HCT116 (cell line): Measurements from ENCODE around the gene GPRC5B. TPM values are rescaled to one million over a fixed set of nuclear protein-coding genes. Genes with fewer than 3 reads are reported as not detected.

ENCODE experiments used
- ATAC-seq: fragments of 200-7000 bp; cut with Tn5 transposase; 2 replicates; pipeline ENCODE4 v1.9.1; 2020; ENCODE audit warnings: mild to moderate bottlenecking, moderate library complexity
- BruUV-seq: library from RNA; stranded (reverse); fragments of 400-500 nt; replicated peaks from 2 replicates; lab custom pipeline; 2021; lab: Mats Ljungman, UMichigan
- CTCF ChIA-PET: fragments of 300-600 bp; sonication (Branson Sonifier 250); formaldehyde crosslinking; loops from one replicate; lab custom pipeline; 2021; ENCODE audit warnings: antibody characterized with exemption; lab: Charles Lee
- POLR2A ChIA-PET: fragments of 300-600, 350-600 bp; sonication (Branson Sonifier 250); formaldehyde crosslinking; loops from one replicate; lab custom pipeline; 2021; ENCODE audit warnings: antibody characterized with exemption; lab: Charles Lee
- RAD21 ChIA-PET, 2 experiments: fragments of 300-600 bp; sonication (Branson Sonifier 250); formaldehyde crosslinking; loops; one replicate each; lab custom pipeline; 2023; ENCODE audit warnings: low total read pairs in 2 of 2; ENCODE audit not compliant: uncharacterized antibody in 2 of 2, unreplicated experiment in 2 of 2, low non-redundant PET in 1 of 2; lab: Charles Lee
- DNase-seq: peaks from one replicate; pipeline ENCODE4 v3.0.0-alpha.2; 2010; ENCODE audit warnings: low read depth, low spot score
- H2AFZ ChIP-seq: fragments of 200-600 bp; shearing (Covaris generic), sonication (generic); 2 replicates; pipeline ENCODE4 v1.6.1; 2017; ENCODE audit warnings: low read depth, mixed run types, mixed read lengths, antibody characterized with exemption, low read length; ENCODE audit not compliant: poor library complexity, severe bottlenecking
- H3K27ac ChIP-seq: 2 replicates; pipeline ENCODE4 v1.5.1; 2012; ENCODE audit warnings: low read depth, low read length
- H3K27me3 ChIP-seq: fragments of 200-600 bp; sonication (generic); 2 replicates; pipeline ENCODE4 v1.6.1; 2016; ENCODE audit warnings: mixed run types, low read length, mixed read lengths; ENCODE audit not compliant: insufficient read depth
- H3K36me3 ChIP-seq, 2 experiments: fragments of 200-500 bp in 1 of 2; fragments of 200-600 bp in 1 of 2; sonication (Bioruptor generic) in 1 of 2; sonication (generic) in 1 of 2; 2 replicates each; pipeline versions ENCODE4 v1.5.1 to v1.6.1; 2014 to 2016; ENCODE audit warnings: low read length in 2 of 2, inconsistent platforms in 1 of 2, mixed read lengths in 1 of 2, mixed run types in 1 of 2; ENCODE audit not compliant: insufficient read depth in 2 of 2, control insufficient read depth in 1 of 2
- H3K4me1 ChIP-seq, 2 experiments: fragments of 200-600 bp in 1 of 2; sonication (generic) in 1 of 2; 2 replicates each; pipeline versions ENCODE4 v1.5.1 to v1.6.1; 2012 to 2017; ENCODE audit warnings: low read length in 2 of 2, inconsistent platforms in 1 of 2, mild to moderate bottlenecking in 1 of 2, mixed read lengths in 1 of 2, mixed run types in 1 of 2, moderate library complexity in 1 of 2; ENCODE audit not compliant: insufficient read depth in 2 of 2, control insufficient read depth in 1 of 2
- H3K4me2 ChIP-seq: fragments of 200-600 bp; sonication (generic); 2 replicates; pipeline ENCODE4 v1.6.1; 2017; ENCODE audit warnings: mixed run types, low read length, mixed read lengths
- H3K4me3 ChIP-seq, 2 experiments: fragments of 200-600 bp in 1 of 2; sonication (generic) in 1 of 2; replicated peaks in 1 of 2; 2 replicates each; pipeline ENCODE4 v1.5.1; 2011 to 2016; ENCODE audit warnings: low read length in 2 of 2, control low read depth in 1 of 2, low read depth in 1 of 2, mild to moderate bottlenecking in 1 of 2, mixed read lengths in 1 of 2, mixed run types in 1 of 2
- H3K79me2 ChIP-seq: fragments of 200-600 bp; sonication (generic); 2 replicates; pipeline ENCODE4 v1.6.1; 2017; ENCODE audit warnings: mild to moderate bottlenecking, mixed run types, low read length, moderate library complexity, mixed read lengths; ENCODE audit not compliant: insufficient read depth
- H3K9ac ChIP-seq: fragments of 200-600 bp; sonication (generic); 2 replicates; pipeline ENCODE4 v1.6.1; 2016; ENCODE audit warnings: low read length, mixed read lengths
- H3K9me2 ChIP-seq: fragments of 200-600 bp; sonication (generic), shearing (Covaris generic); 2 replicates; pipeline ENCODE4 v1.6.1; 2017; ENCODE audit warnings: mixed run types, mild to moderate bottlenecking, moderate library complexity; ENCODE audit not compliant: insufficient read depth
- H3K9me3 ChIP-seq, 2 experiments: fragments of 200-500 bp in 1 of 2; fragments of 200-600 bp in 1 of 2; sonication (Bioruptor generic) in 1 of 2; sonication (generic) in 1 of 2; 2 replicates each; pipeline ENCODE4 v1.6.1; 2014 to 2017; ENCODE audit warnings: low read length in 2 of 2, mixed read lengths in 2 of 2, inconsistent platforms in 1 of 2, low read depth in 1 of 2, mild to moderate bottlenecking in 1 of 2, mixed run types in 1 of 2, moderate library complexity in 1 of 2; ENCODE audit not compliant: control insufficient read depth in 1 of 2, insufficient read depth in 1 of 2
- H4K20me1 ChIP-seq: fragments of 200-600 bp; sonication (generic), shearing (Covaris generic); 2 replicates; pipeline ENCODE4 v1.6.1; 2017; ENCODE audit warnings: mixed run types, mild to moderate bottlenecking, moderate library complexity; ENCODE audit not compliant: insufficient read depth
- CBX3 ChIP-seq: IDR thresholded peaks from 2 replicates; pipeline ENCODE4 v1.6.1; 2012; ENCODE audit warnings: low read depth
- CEBPB ChIP-seq: IDR thresholded peaks from 2 replicates; pipeline ENCODE4 v1.6.1; 2012; ENCODE audit warnings: low read depth
- EGR1 ChIP-seq: IDR thresholded peaks from 2 replicates; pipeline ENCODE4 v1.6.1; 2012; ENCODE audit warnings: low read depth
- ELF1 ChIP-seq: IDR thresholded peaks from 2 replicates; pipeline ENCODE4 v1.6.1; 2012; ENCODE audit warnings: low read depth, borderline replicate concordance
- JUND ChIP-seq: IDR thresholded peaks from 2 replicates; pipeline ENCODE4 v1.6.1; 2012
- SIN3A ChIP-seq: IDR thresholded peaks from 2 replicates; pipeline ENCODE4 v1.6.1; 2012; ENCODE audit warnings: low read depth
- SP1 ChIP-seq: IDR thresholded peaks from 2 replicates; pipeline ENCODE4 v1.6.1; 2012; ENCODE audit warnings: low read depth
- ZFX ChIP-seq: fragments of 450-650 bp; IDR thresholded peaks from 2 replicates; pipeline ENCODE4 v1.6.1; 2017
- intact Hi-C: fragments of 100-400 bp; cut with micrococcal nuclease; formaldehyde crosslinking; loops from 2 replicates; pipeline ENCODE4 v1.10.0; 2022
- total RNA-seq: library from RNA; stranded (reverse); gene quantifications from one replicate; pipeline ENCODE4 v1.2.1, GENCODE V29; 2021; ENCODE audit not compliant: unreplicated experiment
- TF ChIP-seq, protein P1 (sequence below): IDR thresholded peaks from 2 replicates; pipeline ENCODE4 v1.6.1; 2012
- TF ChIP-seq, protein P2 (sequence below): IDR thresholded peaks from 2 replicates; pipeline ENCODE4 v1.6.1; 2012

GPRC5B gene
- total RNA-seq, 1 experiment from 2014 or later, result 7.2 TPM

DNA sequence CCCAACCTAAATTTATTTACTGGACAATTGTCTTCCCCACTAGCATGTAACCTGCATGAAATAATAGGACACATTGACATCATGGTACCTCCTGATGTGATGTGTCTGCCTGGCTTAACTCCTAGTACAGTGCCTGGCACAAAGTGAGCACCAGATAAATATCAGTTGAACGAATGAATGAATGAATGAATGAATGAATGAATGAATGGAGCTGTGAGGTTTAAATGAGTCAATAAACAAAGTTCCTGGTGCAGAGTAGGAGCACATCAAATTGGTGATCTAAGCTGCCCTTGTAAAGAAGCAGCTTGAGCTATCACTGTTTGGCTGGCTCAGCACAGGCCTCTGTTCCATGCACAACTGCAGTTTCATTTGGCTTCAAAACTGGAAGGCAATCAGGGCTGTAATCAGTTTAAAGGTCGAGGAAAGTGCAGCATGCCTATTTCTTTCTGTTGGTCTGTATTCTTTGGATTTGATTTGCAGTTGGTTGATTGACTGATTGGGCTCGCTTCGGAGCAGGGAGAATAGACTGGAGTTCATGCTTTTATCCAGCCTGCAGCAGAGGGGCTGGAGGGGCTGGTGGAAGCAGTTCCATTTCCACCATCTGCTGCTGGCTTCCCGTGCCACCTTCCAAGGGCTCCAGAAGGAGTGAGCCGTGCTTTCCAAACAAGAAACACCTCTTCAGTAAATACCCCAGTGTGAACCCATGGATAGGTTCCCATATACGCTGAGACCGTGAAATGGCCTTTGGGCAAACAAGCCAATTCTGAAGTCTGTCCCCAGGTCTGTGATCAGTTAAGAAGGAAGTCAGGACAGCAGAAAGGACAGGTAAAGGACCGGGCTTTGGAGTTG is 54.6 kb downstream of the GPRC5B start:
- no TSS peak for BruUV-seq
- TF ChIP-seq SIN3A (no peak), CEBPB (no peak), ZFX (no peak), CBX3 (no peak), JUND (no peak), SP1 (no peak)
- TF ChIP-seq, protein P1, sequence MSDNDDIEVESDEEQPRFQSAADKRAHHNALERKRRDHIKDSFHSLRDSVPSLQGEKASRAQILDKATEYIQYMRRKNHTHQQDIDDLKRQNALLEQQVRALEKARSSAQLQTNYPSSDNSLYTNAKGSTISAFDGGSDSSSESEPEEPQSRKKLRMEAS, result no peak
- POLR2A ChIA-PET, result no interaction called here
- DNase-seq (no peak), ATAC-seq (no peak)
- no peak overlapping the region for H3K27ac ChIP-seq
- peaks cover 0 to 11% of the 10 kb centered on the region in 2 experiments; a peak in 1 of 4 replicates for H3K4me1 ChIP-seq
- H4K20me1 ChIP-seq, result no peaks in the 10 kb centered on the region; the same call in 1 of the 2 replicates
- no peak overlapping the region for H3K4me3 ChIP-seq
- H3K36me3 ChIP-seq, result no peaks in the 10 kb centered on the region
- H3K79me2 ChIP-seq, result no peaks in the 10 kb centered on the region
- intact Hi-C loops, result no loop called here
- H3K27me3 ChIP-seq, result no peaks in the 10 kb centered on the region
- RAD21 ChIA-PET, result no interaction called here
- no peak overlapping the region for H2AFZ ChIP-seq
- H3K9ac ChIP-seq, result no peak overlapping the region
- no peaks in the 10 kb centered on the region for H3K9me2 ChIP-seq
- CTCF ChIA-PET, result no interaction called here
- H3K4me2 ChIP-seq, result no peak overlapping the region
- H3K9me3 ChIP-seq, result no peaks in the 10 kb centered on the region

DNA sequence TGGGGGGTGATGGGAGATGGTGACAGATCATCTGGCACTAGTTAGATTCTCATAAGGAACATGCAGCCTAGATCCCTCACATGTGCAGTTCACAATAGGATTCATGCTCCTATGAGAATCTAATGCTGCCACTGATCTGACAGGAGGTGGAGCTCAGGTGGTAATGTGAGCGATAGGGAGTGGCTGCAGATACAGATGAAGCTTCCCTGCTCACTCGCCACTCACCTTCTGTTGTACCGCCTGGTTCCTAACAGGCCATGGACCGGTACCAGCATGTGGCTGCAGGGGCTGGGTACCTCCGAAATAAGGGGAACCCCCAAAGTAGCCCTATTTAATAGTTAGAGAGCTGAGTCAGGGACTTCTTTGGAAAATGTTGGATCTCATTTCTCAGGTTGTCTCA is 60.4 kb downstream of the GPRC5B start:
- POLR2A ChIA-PET, result no interaction called here
- RAD21 ChIA-PET, result no interaction called here
- Histone ChIP-seq H3K9me3 (no peaks in the 10 kb centered on the region), H3K4me2 (no peak overlapping the region), H3K36me3 (no peaks in the 10 kb centered on the region), H2AFZ (no peak overlapping the region), H3K4me1 (no peaks in the 10 kb centered on the region), H3K9me2 (no peaks in the 10 kb centered on the region), H3K4me3 (no peak overlapping the region), H3K9ac (no peak overlapping the region), H3K27ac (no peak overlapping the region), H3K27me3 (no peaks in the 10 kb centered on the region), H3K79me2 (no peaks in the 10 kb centered on the region), H4K20me1 (no peaks in the 10 kb centered on the region)
- no peak for ATAC-seq
- DNase-seq, result no peak
- CTCF ChIA-PET, result no interaction called here
- TF ChIP-seq CBX3 (no peak), EGR1 (no peak), ELF1 (no peak)
- TF ChIP-seq, protein P2, sequence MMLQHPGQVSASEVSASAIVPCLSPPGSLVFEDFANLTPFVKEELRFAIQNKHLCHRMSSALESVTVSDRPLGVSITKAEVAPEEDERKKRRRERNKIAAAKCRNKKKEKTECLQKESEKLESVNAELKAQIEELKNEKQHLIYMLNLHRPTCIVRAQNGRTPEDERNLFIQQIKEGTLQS, result no peak
- intact Hi-C loops, result no loop called here
- BruUV-seq, result no TSS peak
